ENCODE data around the gene MYO18A.

DNA sequence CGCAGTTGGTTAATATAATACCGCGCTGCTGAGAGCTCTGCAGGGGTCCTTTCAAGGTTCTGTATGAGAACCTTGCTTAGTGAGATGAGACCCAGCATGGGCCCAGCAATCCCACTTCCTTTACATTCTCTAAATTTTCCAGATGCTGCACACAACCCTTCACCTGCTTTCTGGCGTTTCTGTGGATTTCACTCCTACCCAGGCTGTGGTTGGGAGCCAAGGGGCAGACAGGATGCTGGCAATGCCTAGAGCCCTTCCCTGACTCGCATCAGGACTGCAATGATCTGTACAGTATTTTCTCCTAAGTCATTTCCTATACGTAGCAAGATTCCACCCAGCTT lies 147.4 kb downstream of the MYO18A start:
- TF ChIP-seq, protein P1, sequence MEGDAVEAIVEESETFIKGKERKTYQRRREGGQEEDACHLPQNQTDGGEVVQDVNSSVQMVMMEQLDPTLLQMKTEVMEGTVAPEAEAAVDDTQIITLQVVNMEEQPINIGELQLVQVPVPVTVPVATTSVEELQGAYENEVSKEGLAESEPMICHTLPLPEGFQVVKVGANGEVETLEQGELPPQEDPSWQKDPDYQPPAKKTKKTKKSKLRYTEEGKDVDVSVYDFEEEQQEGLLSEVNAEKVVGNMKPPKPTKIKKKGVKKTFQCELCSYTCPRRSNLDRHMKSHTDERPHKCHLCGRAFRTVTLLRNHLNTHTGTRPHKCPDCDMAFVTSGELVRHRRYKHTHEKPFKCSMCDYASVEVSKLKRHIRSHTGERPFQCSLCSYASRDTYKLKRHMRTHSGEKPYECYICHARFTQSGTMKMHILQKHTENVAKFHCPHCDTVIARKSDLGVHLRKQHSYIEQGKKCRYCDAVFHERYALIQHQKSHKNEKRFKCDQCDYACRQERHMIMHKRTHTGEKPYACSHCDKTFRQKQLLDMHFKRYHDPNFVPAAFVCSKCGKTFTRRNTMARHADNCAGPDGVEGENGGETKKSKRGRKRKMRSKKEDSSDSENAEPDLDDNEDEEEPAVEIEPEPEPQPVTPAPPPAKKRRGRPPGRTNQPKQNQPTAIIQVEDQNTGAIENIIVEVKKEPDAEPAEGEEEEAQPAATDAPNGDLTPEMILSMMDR (optimal IDR thresholded peaks at IDR 0.05 in 1 of 3, IDR thresholded peaks at IDR 0.05 in 1 of 3, conservative IDR thresholded peaks at IDR 0.05 in 1 of 3; ENCODE audit: extremely low read depth in 1 of 3, insufficient read depth in 2 of 3, low read length in 3 of 3) = no peak
- TF ChIP-seq EZH2 (IDR thresholded peaks at IDR 0.05; ENCODE audit: low read length) = no peak

Measured in keratinocyte (primary cell).